WTC11 (cell line): ENCODE results near the gene ADK. TPM values are rescaled to one million over a fixed set of nuclear protein-coding genes. Genes with fewer than 3 reads are reported as not detected.

Experiments
- ATAC-seq: fragments of 200-7000 bp; cut with Tn5 transposase; 2 replicates; pipeline ENCODE4 v1.10.0; 2021; ENCODE audit warnings: mild to moderate bottlenecking, moderate library complexity
- CTCF ChIA-PET: fragments of 300-600 bp; sonication (Branson Sonifier 250); formaldehyde crosslinking; loops from one replicate; lab custom pipeline; 2021; ENCODE audit warnings: antibody characterized with exemption; lab: Charles Lee
- POLR2A ChIA-PET: fragments of 350-600 bp; sonication (Branson Sonifier 250); formaldehyde crosslinking; loops from one replicate; lab custom pipeline; 2021; ENCODE audit warnings: antibody characterized with exemption; lab: Charles Lee
- DNase-seq: peaks from one replicate; pipeline ENCODE4 v3.0.0; 2021; ENCODE audit warnings: low spot score
- H3K27ac Mint-ChIP-seq: 2 replicates; pipeline ENCODE4 v1.8.0; 2021; ENCODE audit warnings: mixed read lengths
- H3K27me3 Mint-ChIP-seq: 2 replicates; pipeline ENCODE4 v1.8.0; 2021; ENCODE audit warnings: low read depth, mild to moderate bottlenecking, moderate library complexity, mixed read lengths
- H3K36me3 Mint-ChIP-seq: 2 replicates; pipeline ENCODE4 v1.8.0; 2021; ENCODE audit warnings: mixed read lengths
- H3K4me1 Mint-ChIP-seq: 2 replicates; pipeline ENCODE4 v1.8.0; 2022; ENCODE audit warnings: mixed read lengths
- H3K4me3 Mint-ChIP-seq: 2 replicates; pipeline ENCODE4 v1.8.0; 2021; ENCODE audit warnings: mild to moderate bottlenecking, moderate library complexity, mixed read lengths
- H3K9me3 Mint-ChIP-seq: 2 replicates; pipeline ENCODE4 v1.8.0; 2021; ENCODE audit warnings: mixed read lengths
- AR ChIP-seq: fragments of 250-450 bp; sonication (Bioruptor Pico); IDR thresholded peaks from 2 replicates; pipeline ENCODE4 v1.9.0; 2021; ENCODE audit warnings: mild to moderate bottlenecking
- GTF2I ChIP-seq: fragments of 250-450 bp; sonication (Bioruptor Pico); conservative IDR thresholded peaks from 2 replicates; pipeline ENCODE4 v1.4.0; 2021; ENCODE audit warnings: mild to moderate bottlenecking
- MXD4 ChIP-seq: fragments of 250-450 bp; sonication (Bioruptor Pico); IDR thresholded peaks from 2 replicates; pipeline ENCODE4 v1.8.0; 2021; ENCODE audit warnings: mild to moderate bottlenecking, moderate library complexity, borderline replicate concordance
- ZNF532 ChIP-seq: fragments of 250-450 bp; sonication (Bioruptor Pico); IDR thresholded peaks from 2 replicates; pipeline ENCODE4 v1.9.0; 2021; ENCODE audit warnings: mild to moderate bottlenecking, borderline replicate concordance
- total RNA-seq: library from RNA; stranded (reverse); gene quantifications from 3 replicates; pipeline ENCODE4 v1.2.3, GENCODE V29; 2021
- TF ChIP-seq, protein P1 (sequence below): sonication (generic); formaldehyde crosslinking; IDR thresholded peaks from 2 replicates; pipeline ENCODE4 v1.8.1; 2022; ENCODE audit warnings: low read depth, mild to moderate bottlenecking, moderate library complexity, missing genetic modification reagents, borderline replicate concordance
- TF ChIP-seq, protein P2 (sequence below): fragments of 250-450 bp; sonication (Bioruptor Pico); IDR thresholded peaks from 2 replicates; pipeline ENCODE4 v1.9.0; 2021; ENCODE audit warnings: mild to moderate bottlenecking
- TF ChIP-seq, protein P3 (sequence below): fragments of 250-450 bp; sonication (Bioruptor Pico); IDR thresholded peaks from 2 replicates; pipeline ENCODE4 v1.8.0; 2021; ENCODE audit warnings: mild to moderate bottlenecking
- TF ChIP-seq, protein P4 (sequence below): sonication (generic); formaldehyde crosslinking; IDR thresholded peaks from 2 replicates; pipeline ENCODE4 v1.8.1; 2022; ENCODE audit warnings: low read depth, missing genetic modification reagents, borderline replicate concordance
- TF ChIP-seq, protein P5 (sequence below): sonication (generic); formaldehyde crosslinking; IDR thresholded peaks from 2 replicates; pipeline ENCODE4 v1.8.1; 2023; ENCODE audit warnings: mild to moderate bottlenecking, missing genetic modification reagents, moderate library complexity
- TF ChIP-seq, protein P6 (sequence below): sonication (generic); formaldehyde crosslinking; IDR thresholded peaks from 2 replicates; pipeline ENCODE4 v1.8.0; 2022; ENCODE audit warnings: missing genetic modification reagents

ADK gene
- total RNA-seq, 1 experiment from 2014 or later = 32.7 TPM

- TF ChIP-seq ZNF532 (CRISPR knock-in tag) = no peak
- no peak for TF ChIP-seq GTF2I (CRISPR knock-in tag)
- TF ChIP-seq, protein P1, sequence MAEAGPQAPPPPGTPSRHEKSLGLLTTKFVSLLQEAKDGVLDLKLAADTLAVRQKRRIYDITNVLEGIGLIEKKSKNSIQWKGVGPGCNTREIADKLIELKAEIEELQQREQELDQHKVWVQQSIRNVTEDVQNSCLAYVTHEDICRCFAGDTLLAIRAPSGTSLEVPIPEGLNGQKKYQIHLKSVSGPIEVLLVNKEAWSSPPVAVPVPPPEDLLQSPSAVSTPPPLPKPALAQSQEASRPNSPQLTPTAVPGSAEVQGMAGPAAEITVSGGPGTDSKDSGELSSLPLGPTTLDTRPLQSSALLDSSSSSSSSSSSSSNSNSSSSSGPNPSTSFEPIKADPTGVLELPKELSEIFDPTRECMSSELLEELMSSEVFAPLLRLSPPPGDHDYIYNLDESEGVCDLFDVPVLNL (CRISPR knock-in tag) = no peak
- no peak for TF ChIP-seq AR (CRISPR knock-in tag)
- TF ChIP-seq, protein P2, sequence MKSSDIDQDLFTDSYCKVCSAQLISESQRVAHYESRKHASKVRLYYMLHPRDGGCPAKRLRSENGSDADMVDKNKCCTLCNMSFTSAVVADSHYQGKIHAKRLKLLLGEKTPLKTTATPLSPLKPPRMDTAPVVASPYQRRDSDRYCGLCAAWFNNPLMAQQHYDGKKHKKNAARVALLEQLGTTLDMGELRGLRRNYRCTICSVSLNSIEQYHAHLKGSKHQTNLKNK (CRISPR knock-in tag) = no peak
- TF ChIP-seq, protein P3, sequence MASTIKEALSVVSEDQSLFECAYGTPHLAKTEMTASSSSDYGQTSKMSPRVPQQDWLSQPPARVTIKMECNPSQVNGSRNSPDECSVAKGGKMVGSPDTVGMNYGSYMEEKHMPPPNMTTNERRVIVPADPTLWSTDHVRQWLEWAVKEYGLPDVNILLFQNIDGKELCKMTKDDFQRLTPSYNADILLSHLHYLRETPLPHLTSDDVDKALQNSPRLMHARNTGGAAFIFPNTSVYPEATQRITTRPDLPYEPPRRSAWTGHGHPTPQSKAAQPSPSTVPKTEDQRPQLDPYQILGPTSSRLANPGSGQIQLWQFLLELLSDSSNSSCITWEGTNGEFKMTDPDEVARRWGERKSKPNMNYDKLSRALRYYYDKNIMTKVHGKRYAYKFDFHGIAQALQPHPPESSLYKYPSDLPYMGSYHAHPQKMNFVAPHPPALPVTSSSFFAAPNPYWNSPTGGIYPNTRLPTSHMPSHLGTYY = no peak
- TF ChIP-seq, protein P4, sequence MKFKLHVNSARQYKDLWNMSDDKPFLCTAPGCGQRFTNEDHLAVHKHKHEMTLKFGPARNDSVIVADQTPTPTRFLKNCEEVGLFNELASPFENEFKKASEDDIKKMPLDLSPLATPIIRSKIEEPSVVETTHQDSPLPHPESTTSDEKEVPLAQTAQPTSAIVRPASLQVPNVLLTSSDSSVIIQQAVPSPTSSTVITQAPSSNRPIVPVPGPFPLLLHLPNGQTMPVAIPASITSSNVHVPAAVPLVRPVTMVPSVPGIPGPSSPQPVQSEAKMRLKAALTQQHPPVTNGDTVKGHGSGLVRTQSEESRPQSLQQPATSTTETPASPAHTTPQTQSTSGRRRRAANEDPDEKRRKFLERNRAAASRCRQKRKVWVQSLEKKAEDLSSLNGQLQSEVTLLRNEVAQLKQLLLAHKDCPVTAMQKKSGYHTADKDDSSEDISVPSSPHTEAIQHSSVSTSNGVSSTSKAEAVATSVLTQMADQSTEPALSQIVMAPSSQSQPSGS (CRISPR knock-in tag) = no peak
- TF ChIP-seq, protein P5, sequence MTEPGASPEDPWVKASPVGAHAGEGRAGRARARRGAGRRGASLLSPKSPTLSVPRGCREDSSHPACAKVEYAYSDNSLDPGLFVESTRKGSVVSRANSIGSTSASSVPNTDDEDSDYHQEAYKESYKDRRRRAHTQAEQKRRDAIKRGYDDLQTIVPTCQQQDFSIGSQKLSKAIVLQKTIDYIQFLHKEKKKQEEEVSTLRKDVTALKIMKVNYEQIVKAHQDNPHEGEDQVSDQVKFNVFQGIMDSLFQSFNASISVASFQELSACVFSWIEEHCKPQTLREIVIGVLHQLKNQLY (CRISPR knock-in tag) = no peak
- TF ChIP-seq, all 79 proteins: peak for 0
Observed at GRCh38 chr10:74690393-74690792, 539.4 kb downstream of the ADK start (continued).

DNA sequence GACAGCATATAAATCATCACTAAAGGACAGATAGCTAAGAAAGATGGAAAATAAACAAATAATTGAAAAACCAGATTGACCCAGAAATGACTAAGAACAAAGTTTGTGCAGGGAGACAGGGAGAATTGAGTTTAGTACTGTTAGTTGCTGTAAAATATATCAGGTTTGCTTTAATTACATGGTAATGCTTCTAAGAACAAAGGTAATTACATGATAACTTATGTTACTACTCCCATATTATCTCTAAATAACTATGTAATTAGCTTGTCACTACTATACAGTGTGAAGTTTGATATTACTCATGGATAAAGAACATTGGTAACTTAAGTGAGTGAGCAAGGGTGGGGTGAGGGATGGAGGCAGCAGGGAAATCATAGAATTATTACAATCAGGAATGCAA is 540.1 kb downstream of the ADK start:
- no peak for TF ChIP-seq MXD4 (CRISPR knock-in tag)
- TF ChIP-seq, protein P6, sequence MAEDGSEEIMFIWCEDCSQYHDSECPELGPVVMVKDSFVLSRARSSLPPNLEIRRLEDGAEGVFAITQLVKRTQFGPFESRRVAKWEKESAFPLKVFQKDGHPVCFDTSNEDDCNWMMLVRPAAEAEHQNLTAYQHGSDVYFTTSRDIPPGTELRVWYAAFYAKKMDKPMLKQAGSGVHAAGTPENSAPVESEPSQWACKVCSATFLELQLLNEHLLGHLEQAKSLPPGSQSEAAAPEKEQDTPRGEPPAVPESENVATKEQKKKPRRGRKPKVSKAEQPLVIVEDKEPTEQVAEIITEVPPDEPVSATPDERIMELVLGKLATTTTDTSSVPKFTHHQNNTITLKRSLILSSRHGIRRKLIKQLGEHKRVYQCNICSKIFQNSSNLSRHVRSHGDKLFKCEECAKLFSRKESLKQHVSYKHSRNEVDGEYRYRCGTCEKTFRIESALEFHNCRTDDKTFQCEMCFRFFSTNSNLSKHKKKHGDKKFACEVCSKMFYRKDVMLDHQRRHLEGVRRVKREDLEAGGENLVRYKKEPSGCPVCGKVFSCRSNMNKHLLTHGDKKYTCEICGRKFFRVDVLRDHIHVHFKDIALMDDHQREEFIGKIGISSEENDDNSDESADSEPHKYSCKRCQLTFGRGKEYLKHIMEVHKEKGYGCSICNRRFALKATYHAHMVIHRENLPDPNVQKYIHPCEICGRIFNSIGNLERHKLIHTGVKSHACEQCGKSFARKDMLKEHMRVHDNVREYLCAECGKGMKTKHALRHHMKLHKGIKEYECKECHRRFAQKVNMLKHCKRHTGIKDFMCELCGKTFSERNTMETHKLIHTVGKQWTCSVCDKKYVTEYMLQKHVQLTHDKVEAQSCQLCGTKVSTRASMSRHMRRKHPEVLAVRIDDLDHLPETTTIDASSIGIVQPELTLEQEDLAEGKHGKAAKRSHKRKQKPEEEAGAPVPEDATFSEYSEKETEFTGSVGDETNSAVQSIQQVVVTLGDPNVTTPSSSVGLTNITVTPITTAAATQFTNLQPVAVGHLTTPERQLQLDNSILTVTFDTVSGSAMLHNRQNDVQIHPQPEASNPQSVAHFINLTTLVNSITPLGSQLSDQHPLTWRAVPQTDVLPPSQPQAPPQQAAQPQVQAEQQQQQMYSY (CRISPR knock-in tag) = no peak
- DNase-seq (no peak), ATAC-seq (no peak)
- Mint-ChIP-seq H3K27ac (no peak overlapping the region), H3K9me3 (peaks cover 4% of the 10 kb centered on the region), H3K4me1 (no peaks in the 10 kb centered on the region), H3K4me3 (no peak overlapping the region), H3K27me3 (no peaks in the 10 kb centered on the region), H3K36me3 (peaks cover 2% of the 10 kb centered on the region; the same call in 1 of the 2 replicates)
- ChIA-PET POLR2A (no interaction called here), CTCF (no interaction called here)
